ENCODE data around the gene AKIP1.

DNA sequence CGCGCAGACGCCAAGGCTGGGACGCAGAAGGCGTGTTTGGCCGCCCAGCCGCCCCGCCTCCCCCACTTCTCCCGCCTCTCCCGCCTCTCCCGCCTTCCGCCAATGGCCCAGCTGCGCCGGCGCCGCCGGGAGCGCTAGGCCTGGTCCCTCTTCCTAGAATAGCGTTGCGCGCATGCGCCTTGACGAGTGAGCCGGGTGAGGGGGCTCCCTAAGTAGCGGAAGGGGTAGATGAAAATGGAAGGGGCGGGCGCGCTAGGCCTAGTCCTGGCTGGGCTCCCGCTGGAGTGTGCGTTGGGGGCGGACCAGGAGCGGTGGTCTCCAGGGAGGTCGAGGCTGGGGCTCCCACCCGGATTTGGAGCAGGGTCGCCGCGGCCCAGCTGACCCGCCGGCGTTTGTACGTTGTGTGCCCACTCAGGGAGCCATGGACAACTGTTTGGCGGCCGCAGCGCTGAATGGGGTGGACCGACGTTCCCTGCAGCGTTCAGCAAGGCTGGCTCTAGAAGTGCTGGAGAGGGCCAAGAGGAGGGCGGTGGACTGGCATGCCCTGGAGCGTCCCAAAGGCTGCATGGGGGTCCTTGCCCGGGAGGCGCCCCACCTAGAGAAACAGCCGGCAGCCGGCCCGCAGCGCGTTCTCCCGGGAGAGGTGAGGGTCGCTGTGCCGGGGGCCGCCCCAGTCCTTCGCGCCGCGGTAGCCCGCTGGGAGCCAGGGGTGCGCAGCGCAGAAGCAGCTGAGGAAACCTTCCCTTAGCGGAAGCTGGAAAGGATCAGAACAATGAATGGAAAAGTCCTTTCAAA, at the start of gene AKIP1:
- TF ChIP-seq, protein P1, sequence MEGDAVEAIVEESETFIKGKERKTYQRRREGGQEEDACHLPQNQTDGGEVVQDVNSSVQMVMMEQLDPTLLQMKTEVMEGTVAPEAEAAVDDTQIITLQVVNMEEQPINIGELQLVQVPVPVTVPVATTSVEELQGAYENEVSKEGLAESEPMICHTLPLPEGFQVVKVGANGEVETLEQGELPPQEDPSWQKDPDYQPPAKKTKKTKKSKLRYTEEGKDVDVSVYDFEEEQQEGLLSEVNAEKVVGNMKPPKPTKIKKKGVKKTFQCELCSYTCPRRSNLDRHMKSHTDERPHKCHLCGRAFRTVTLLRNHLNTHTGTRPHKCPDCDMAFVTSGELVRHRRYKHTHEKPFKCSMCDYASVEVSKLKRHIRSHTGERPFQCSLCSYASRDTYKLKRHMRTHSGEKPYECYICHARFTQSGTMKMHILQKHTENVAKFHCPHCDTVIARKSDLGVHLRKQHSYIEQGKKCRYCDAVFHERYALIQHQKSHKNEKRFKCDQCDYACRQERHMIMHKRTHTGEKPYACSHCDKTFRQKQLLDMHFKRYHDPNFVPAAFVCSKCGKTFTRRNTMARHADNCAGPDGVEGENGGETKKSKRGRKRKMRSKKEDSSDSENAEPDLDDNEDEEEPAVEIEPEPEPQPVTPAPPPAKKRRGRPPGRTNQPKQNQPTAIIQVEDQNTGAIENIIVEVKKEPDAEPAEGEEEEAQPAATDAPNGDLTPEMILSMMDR (IDR thresholded peaks at IDR 0.05) = no peak
- no peak for TF ChIP-seq EZH2phosphoT487 (IDR thresholded peaks at IDR 0.05)
